ENCODE results near the gene ZNF496. TPM values are rescaled to one million over a fixed set of nuclear protein-coding genes. Genes with fewer than 3 reads are reported as not detected.
A peak's percentile ranks its signal among the peaks of the same experiment; 100 is the strongest.

The ZNF496 gene
- total RNA-seq, 1 donor from 2014 or later = 59.5 TPM

DNA sequence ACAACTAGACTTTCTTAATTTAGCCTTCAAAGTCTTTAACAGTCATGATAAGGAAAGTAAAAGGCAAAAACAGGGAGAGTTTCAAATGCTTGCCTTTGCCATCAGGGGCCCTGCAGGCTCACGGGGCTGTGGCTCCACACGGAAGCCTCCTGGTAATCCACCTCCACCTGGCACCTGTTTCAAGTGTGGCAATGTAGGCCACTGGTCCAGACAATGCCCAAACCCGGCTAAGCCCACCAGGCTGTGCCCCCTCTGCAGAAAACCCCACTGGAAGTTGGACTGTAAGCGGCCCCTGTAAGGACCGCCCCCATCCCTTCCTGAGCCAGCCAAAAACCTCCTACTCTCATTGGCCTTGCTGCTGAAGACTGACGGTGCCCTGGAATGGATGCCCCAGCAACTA, 43.3 kb downstream of the ZNF496 start:
- Mint-ChIP-seq H3K36me3 (ENCODE audit: insufficient read depth) (peaks cover 21% of the 10 kb centered on the region), H3K9me3 (ENCODE audit: low read depth) (peaks cover 34% of the 10 kb centered on the region), H3K27me3 (no peaks in the 10 kb centered on the region), H3K4me3 (ENCODE audit: low read depth) (no peak overlapping the region), H3K27ac (no peak overlapping the region), H3K4me1 (ENCODE audit: low read depth) (no peaks in the 10 kb centered on the region)
- TF ChIP-seq, protein P1, sequence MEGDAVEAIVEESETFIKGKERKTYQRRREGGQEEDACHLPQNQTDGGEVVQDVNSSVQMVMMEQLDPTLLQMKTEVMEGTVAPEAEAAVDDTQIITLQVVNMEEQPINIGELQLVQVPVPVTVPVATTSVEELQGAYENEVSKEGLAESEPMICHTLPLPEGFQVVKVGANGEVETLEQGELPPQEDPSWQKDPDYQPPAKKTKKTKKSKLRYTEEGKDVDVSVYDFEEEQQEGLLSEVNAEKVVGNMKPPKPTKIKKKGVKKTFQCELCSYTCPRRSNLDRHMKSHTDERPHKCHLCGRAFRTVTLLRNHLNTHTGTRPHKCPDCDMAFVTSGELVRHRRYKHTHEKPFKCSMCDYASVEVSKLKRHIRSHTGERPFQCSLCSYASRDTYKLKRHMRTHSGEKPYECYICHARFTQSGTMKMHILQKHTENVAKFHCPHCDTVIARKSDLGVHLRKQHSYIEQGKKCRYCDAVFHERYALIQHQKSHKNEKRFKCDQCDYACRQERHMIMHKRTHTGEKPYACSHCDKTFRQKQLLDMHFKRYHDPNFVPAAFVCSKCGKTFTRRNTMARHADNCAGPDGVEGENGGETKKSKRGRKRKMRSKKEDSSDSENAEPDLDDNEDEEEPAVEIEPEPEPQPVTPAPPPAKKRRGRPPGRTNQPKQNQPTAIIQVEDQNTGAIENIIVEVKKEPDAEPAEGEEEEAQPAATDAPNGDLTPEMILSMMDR (IDR thresholded peaks at IDR 0.05; ENCODE audit: unreplicated experiment) = no peak
- DNase-seq (ENCODE audit: low spot score, unreplicated experiment) = no peak

DNA sequence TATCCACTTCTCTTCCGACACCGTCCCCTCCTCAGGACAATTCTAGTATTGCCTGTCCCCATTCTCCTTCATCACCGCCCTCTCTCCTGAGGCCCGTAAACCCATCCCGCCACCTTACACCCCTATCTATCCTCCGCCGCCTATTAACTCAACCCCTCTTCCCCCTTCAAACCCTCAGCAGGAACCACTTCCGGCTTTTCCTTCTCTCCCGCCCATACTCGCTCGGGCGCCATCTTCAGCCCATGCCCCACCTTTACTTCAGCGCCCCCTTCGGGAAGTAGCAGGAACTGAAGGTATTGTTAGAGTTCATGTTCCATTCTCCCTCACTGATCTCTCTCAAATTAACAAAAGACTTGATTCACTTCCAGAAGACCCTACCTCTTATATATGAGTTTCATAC, 44.2 kb downstream of the ZNF496 start:
- Mint-ChIP-seq H3K27ac (no peak overlapping the region), H3K27me3 (no peaks in the 10 kb centered on the region), H3K4me1 (ENCODE audit: low read depth) (no peaks in the 10 kb centered on the region), H3K4me3 (ENCODE audit: low read depth) (no peak overlapping the region), H3K36me3 (ENCODE audit: insufficient read depth) (peaks cover 21% of the 10 kb centered on the region), H3K9me3 (ENCODE audit: low read depth) (peaks cover 34% of the 10 kb centered on the region)
- no peak for DNase-seq (ENCODE audit: low spot score, unreplicated experiment)
- TF ChIP-seq, protein P1 (IDR thresholded peaks at IDR 0.05; ENCODE audit: unreplicated experiment) = no peak

DNA sequence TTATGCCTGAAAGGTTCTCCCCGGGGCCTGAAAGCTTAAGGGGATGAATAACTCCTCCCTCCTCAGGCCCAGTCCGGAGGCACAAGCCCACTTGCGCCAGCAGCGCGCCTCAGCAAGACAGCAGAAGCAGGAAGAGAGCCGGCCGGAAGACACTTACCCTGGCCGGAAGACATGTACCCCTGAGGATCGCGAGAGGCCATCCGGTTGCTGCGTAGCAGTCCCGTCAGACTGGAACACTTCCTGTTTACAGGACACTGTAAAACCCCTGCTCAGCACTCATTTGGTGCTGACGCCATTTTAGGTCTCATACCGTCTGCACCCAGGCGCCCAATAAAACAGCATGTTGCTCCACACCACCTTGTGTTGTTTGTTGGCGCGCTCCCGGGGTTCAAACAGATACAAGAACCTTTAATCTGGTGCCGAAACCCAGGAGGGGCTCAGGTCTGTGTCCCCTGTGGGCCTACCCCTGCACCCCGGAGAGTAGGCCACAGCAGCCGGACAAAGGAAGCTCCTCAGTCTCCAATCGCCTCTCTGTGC, 45.5 kb downstream of the ZNF496 start:
- H3K4me1 Mint-ChIP-seq (ENCODE audit: low read depth) = peaks cover 1% of the 10 kb centered on the region
- no peak overlapping the region for H3K4me3 Mint-ChIP-seq (ENCODE audit: low read depth)
- no peak overlapping the region for H3K27ac Mint-ChIP-seq
- TF ChIP-seq, protein P1 (IDR thresholded peaks at IDR 0.05; ENCODE audit: unreplicated experiment) = no peak
- H3K27me3 Mint-ChIP-seq = no peaks in the 10 kb centered on the region
- no peak for DNase-seq (ENCODE audit: low spot score, unreplicated experiment)
- H3K9me3 Mint-ChIP-seq (ENCODE audit: low read depth) = peaks cover 34% of the 10 kb centered on the region
- peaks cover 19% of the 10 kb centered on the region for H3K36me3 Mint-ChIP-seq (ENCODE audit: insufficient read depth)

- Mint-ChIP-seq H3K4me3 (ENCODE audit: low read depth) (no peak overlapping the region), H3K9me3 (ENCODE audit: low read depth) (peaks cover 5% of the 10 kb centered on the region), H3K4me1 (ENCODE audit: low read depth) (peaks cover 8% of the 10 kb centered on the region), H3K27ac (peak overlapping the region; percentile 11), H3K27me3 (no peaks in the 10 kb centered on the region), H3K36me3 (ENCODE audit: insufficient read depth) (peaks cover 4% of the 10 kb centered on the region)
- TF ChIP-seq, protein P1 (IDR thresholded peaks at IDR 0.05; ENCODE audit: unreplicated experiment) = no peak
- no peak for DNase-seq (ENCODE audit: low spot score, unreplicated experiment)
These were observed 50.6 kb downstream of the ZNF496 start for GRCh38 chr1:247281001-247281574.

GRCh38 chr1:247277191-247277590, 54.5 kb downstream of the ZNF496 start:
- TF ChIP-seq, protein P1 (IDR thresholded peaks at IDR 0.05; ENCODE audit: unreplicated experiment) = no peak
- DNase-seq (ENCODE audit: low spot score, unreplicated experiment) = no peak
- Mint-ChIP-seq H3K27me3 (no peaks in the 10 kb centered on the region), H3K27ac (no peak overlapping the region), H3K4me3 (ENCODE audit: low read depth) (no peak overlapping the region), H3K9me3 (ENCODE audit: low read depth) (no peaks in the 10 kb centered on the region), H3K4me1 (ENCODE audit: low read depth) (peaks cover 13% of the 10 kb centered on the region), H3K36me3 (ENCODE audit: insufficient read depth) (no peaks in the 10 kb centered on the region)
